OCI-LY7 (cell line): Measurements from ENCODE around the gene ENDOD1. TPM values are rescaled to one million over a fixed set of nuclear protein-coding genes. Genes with fewer than 3 reads are reported as not detected.

Experiments used
- BruUV-seq: library from RNA; stranded (reverse); fragments of 400-500 nt; replicated peaks from 2 replicates; lab custom pipeline; 2021; lab: Mats Ljungman, UMichigan
- CTCF ChIA-PET: fragments of 300-600 bp; sonication (Branson Sonifier 250); formaldehyde crosslinking; loops from one replicate; lab custom pipeline; 2022; ENCODE audit warnings: antibody characterized with exemption; ENCODE audit not compliant: unreplicated experiment; lab: Charles Lee
- POLR2A ChIA-PET: fragments of 300-600 bp; sonication (Branson Sonifier 250); formaldehyde crosslinking; loops from one replicate; lab custom pipeline; 2022; ENCODE audit warnings: antibody characterized with exemption; lab: Charles Lee
- DNase-seq: peaks from one replicate; pipeline ENCODE4 v3.0.0-alpha.2; 2015; ENCODE audit warnings: low spot score
- H2AFZ ChIP-seq: fragments of 200-600 bp; sonication (generic), shearing (Covaris generic); 2 replicates; pipeline ENCODE4 v1.6.1; 2014; ENCODE audit warnings: mild to moderate bottlenecking, antibody characterized with exemption, low read length, moderate library complexity
- H3K27ac ChIP-seq: fragments of 200-600 bp; sonication (generic); 2 replicates; pipeline ENCODE4 v1.5.1; 2014; ENCODE audit warnings: mixed run types, low read depth, mild to moderate bottlenecking, moderate library complexity, low read length, inconsistent platforms; ENCODE audit not compliant: poor library complexity, severe bottlenecking
- H3K36me3 ChIP-seq: fragments of 200-600 bp; sonication (generic); 2 replicates; pipeline ENCODE4 v1.6.1; 2014; ENCODE audit warnings: mild to moderate bottlenecking, antibody characterized with exemption, low read length, moderate library complexity, mixed read lengths; ENCODE audit not compliant: insufficient read depth
- H3K4me1 ChIP-seq: fragments of 200-600 bp; sonication (generic); 2 replicates; pipeline ENCODE4 v1.5.1; 2014; ENCODE audit warnings: mild to moderate bottlenecking, low read length; ENCODE audit not compliant: insufficient read depth, poor library complexity, severe bottlenecking
- H3K4me2 ChIP-seq: fragments of 200-600 bp; sonication (generic); 2 replicates; pipeline ENCODE4 v1.6.1; 2014; ENCODE audit warnings: mild to moderate bottlenecking, low read length
- H3K4me3 ChIP-seq: fragments of 200-600 bp; sonication (generic); 2 replicates; pipeline ENCODE4 v1.5.1; 2014; ENCODE audit warnings: mild to moderate bottlenecking, low read depth, low read length; ENCODE audit not compliant: poor library complexity, severe bottlenecking
- H3K79me2 ChIP-seq: fragments of 200-600 bp; sonication (generic); 2 replicates; pipeline ENCODE4 v1.6.1; 2016; ENCODE audit warnings: low read depth, mild to moderate bottlenecking, low read length, moderate library complexity, mixed read lengths; ENCODE audit not compliant: insufficient read depth
- H3K9me2 ChIP-seq: fragments of 200-600 bp; sonication (generic); 2 replicates; pipeline ENCODE4 v1.6.1; 2016; ENCODE audit warnings: mild to moderate bottlenecking, low read length, mixed read lengths; ENCODE audit not compliant: insufficient read depth
- H3K9me3 ChIP-seq: fragments of 200-600 bp; sonication (generic); 2 replicates; pipeline ENCODE4 v1.6.1; 2014; ENCODE audit warnings: mild to moderate bottlenecking, mixed run types, low read length, mixed read lengths
- H4K20me1 ChIP-seq: fragments of 200-600 bp; sonication (generic); 2 replicates; pipeline ENCODE4 v1.6.1; 2014; ENCODE audit warnings: mild to moderate bottlenecking, antibody characterized with exemption, low read length, moderate library complexity, mixed read lengths; ENCODE audit not compliant: insufficient read depth
- EZH2phosphoT487 ChIP-seq: fragments of 200-600 bp; sonication (generic); IDR thresholded peaks from 2 replicates; pipeline ENCODE4 v1.6.1; 2018; ENCODE audit warnings: low read depth, borderline replicate concordance, mild to moderate bottlenecking, mixed run types, antibody characterized with exemption, low read length, moderate library complexity, mixed read lengths
- intact Hi-C: fragments of 100-400 bp; cut with micrococcal nuclease; formaldehyde crosslinking; loops from one replicate; pipeline ENCODE4 v1.10.0; 2022; ENCODE audit not compliant: unreplicated experiment
- total RNA-seq, 2 experiments: library from RNA; depleted of rRNA in 1 of 2; stranded (reverse); fragments of >200 nt in 1 of 2; shearing (Covaris generic) in 1 of 2; gene quantifications; 2 replicates each; pipeline ENCODE4 v1.2.3, GENCODE V29; 2014 to 2022
- TF ChIP-seq, protein P1 (sequence below): fragments of 200-600 bp; sonication (generic); conservative IDR thresholded peaks from 2 replicates; pipeline ENCODE4 v1.5.1; 2014; ENCODE audit warnings: mild to moderate bottlenecking, antibody characterized with exemption, low read length, moderate library complexity, mixed read lengths

The ENDOD1 gene
- total RNA-seq, 2 experiments from 2014 or later = 20.4 to 22.5 TPM

DNA sequence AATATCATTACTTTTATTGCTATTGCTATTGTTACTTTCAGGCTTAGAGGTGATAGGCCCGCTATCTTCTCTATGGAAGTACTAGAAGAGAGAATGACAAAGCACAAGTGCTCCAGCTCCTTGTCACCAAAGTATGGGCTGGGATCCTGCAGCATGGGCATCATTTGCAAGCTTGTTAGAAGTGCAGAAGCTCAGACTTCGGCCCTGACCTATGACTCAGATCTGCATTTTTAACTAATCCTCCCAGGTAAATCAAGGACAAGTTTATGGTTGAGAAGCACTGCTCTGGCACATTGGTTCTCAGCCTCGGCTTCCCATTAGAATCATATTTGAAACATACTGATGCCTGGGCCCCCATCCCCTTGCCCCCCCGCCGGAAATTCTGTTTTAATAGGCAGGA is 8.6 kb upstream of the ENDOD1 start:
- no peak overlapping the region for H3K27ac ChIP-seq
- H3K79me2 ChIP-seq = no peaks in the 10 kb centered on the region
- no peak overlapping the region for H2AFZ ChIP-seq
- H4K20me1 ChIP-seq = no peaks in the 10 kb centered on the region
- no peak overlapping the region for H3K4me2 ChIP-seq
- ChIA-PET CTCF (interaction anchor here (1.2 to 1.5 kb wide), 2 partner anchors 11 to 12 kb away, joined by 3 to 6 read pairs; no protein-coding TSS in a partner anchor), POLR2A (interaction anchor here (0.6 to 2.9 kb wide), 4 partner anchors 10 to 149 kb away, joined by 3 to 15 read pairs (median 6); partner anchors contain the start of gene ENDOD1)
- no peak overlapping the region for H3K4me3 ChIP-seq
- no peaks in the 10 kb centered on the region for H3K9me3 ChIP-seq
- TF ChIP-seq EZH2phosphoT487 = no peak
- TF ChIP-seq, protein P1, sequence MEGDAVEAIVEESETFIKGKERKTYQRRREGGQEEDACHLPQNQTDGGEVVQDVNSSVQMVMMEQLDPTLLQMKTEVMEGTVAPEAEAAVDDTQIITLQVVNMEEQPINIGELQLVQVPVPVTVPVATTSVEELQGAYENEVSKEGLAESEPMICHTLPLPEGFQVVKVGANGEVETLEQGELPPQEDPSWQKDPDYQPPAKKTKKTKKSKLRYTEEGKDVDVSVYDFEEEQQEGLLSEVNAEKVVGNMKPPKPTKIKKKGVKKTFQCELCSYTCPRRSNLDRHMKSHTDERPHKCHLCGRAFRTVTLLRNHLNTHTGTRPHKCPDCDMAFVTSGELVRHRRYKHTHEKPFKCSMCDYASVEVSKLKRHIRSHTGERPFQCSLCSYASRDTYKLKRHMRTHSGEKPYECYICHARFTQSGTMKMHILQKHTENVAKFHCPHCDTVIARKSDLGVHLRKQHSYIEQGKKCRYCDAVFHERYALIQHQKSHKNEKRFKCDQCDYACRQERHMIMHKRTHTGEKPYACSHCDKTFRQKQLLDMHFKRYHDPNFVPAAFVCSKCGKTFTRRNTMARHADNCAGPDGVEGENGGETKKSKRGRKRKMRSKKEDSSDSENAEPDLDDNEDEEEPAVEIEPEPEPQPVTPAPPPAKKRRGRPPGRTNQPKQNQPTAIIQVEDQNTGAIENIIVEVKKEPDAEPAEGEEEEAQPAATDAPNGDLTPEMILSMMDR = no peak
- no peak for DNase-seq
- H3K4me1 ChIP-seq = peaks cover 5% of the 10 kb centered on the region
- no peaks in the 10 kb centered on the region for H3K36me3 ChIP-seq
- BruUV-seq = no TSS peak
- no peaks in the 10 kb centered on the region for H3K9me2 ChIP-seq
- intact Hi-C loops = no loop called here

DNA sequence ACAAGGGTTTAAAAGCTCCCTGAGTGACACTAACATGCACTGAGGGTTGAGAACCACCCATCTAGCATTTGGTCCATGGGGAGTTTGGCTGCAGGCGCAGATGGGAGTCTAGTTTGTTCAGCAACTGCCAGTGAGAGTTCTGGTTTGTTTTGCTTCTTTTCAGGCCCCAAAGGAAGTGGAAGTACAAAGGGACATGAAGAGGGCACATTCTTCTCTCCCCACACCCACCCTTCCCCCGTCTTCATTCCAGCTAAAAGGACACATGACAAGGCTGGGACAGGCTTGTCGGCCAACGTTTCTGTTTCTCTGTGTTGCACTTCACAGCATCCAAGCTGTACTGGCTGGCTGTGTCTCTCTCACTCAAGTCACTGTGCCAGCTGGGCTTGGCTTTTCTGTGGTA is 8.2 kb upstream of the ENDOD1 start:
- POLR2A ChIA-PET = interaction anchor here (0.6 to 2.9 kb wide), 5 partner anchors 10 to 149 kb away, joined by 3 to 15 read pairs (median 5); partner anchors contain the start of gene ENDOD1
- H3K4me1 ChIP-seq = peaks cover 3% of the 10 kb centered on the region
- H4K20me1 ChIP-seq = no peaks in the 10 kb centered on the region
- no peak for TF ChIP-seq EZH2phosphoT487
- TF ChIP-seq, protein P1 = no peak
- DNase-seq = no peak
- no peak overlapping the region for H3K4me2 ChIP-seq
- no peaks in the 10 kb centered on the region for H3K36me3 ChIP-seq
- H3K9me3 ChIP-seq = no peaks in the 10 kb centered on the region
- no peaks in the 10 kb centered on the region for H3K9me2 ChIP-seq
- CTCF ChIA-PET = interaction anchor here (1.2 kb wide), 1 partner anchor 11 kb away, joined by 6 read pairs; no protein-coding TSS in a partner anchor
- no peak overlapping the region for H3K4me3 ChIP-seq
- H3K79me2 ChIP-seq = no peaks in the 10 kb centered on the region
- no TSS peak for BruUV-seq
- no peak overlapping the region for H3K27ac ChIP-seq
- no peak overlapping the region for H2AFZ ChIP-seq
- intact Hi-C loops = no loop called here

DNA sequence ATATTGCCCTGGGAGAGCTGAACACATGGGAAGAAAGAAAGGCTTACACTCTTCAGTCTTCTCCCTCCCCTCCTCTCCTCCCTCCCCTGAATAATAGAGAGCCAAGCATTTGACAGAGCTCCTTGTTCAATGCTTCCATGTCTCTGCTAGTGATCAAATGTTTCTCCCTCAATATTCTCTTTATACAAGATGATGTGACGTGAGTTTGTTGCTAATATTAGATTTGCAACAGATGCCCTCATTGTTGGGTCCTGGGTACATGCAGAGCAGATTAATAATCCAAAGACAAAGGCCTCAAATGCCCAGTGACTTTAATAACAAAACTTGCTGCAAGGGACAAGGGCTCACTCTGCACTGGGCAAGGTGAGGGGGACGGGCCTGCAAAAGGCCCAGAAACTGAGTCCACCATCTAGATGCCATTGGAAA is 7.1 kb upstream of the ENDOD1 start:
- intact Hi-C loops = no loop called here
- Histone ChIP-seq H3K4me3 (no peak overlapping the region), H3K4me2 (no peak overlapping the region), H3K4me1 (no peaks in the 10 kb centered on the region), H4K20me1 (no peaks in the 10 kb centered on the region), H3K36me3 (no peaks in the 10 kb centered on the region), H3K9me2 (no peaks in the 10 kb centered on the region), H2AFZ (no peak overlapping the region), H3K27ac (no peak overlapping the region), H3K79me2 (no peaks in the 10 kb centered on the region), H3K9me3 (no peaks in the 10 kb centered on the region)
- TF ChIP-seq, protein P1 = no peak
- TF ChIP-seq EZH2phosphoT487 = no peak
- ChIA-PET CTCF (no interaction called here), POLR2A (interaction anchor here (1.0 to 2.9 kb wide), 3 partner anchors 9 to 14 kb away, joined by 3 to 15 read pairs (median 3); partner anchors contain the start of gene ENDOD1)
- no peak for DNase-seq
- BruUV-seq = no TSS peak
